Measurements from ENCODE around the gene MGAT5. TPM values are rescaled to one million over a fixed set of nuclear protein-coding genes. Genes with fewer than 3 reads are reported as not detected.

The MGAT5 gene, protein sequence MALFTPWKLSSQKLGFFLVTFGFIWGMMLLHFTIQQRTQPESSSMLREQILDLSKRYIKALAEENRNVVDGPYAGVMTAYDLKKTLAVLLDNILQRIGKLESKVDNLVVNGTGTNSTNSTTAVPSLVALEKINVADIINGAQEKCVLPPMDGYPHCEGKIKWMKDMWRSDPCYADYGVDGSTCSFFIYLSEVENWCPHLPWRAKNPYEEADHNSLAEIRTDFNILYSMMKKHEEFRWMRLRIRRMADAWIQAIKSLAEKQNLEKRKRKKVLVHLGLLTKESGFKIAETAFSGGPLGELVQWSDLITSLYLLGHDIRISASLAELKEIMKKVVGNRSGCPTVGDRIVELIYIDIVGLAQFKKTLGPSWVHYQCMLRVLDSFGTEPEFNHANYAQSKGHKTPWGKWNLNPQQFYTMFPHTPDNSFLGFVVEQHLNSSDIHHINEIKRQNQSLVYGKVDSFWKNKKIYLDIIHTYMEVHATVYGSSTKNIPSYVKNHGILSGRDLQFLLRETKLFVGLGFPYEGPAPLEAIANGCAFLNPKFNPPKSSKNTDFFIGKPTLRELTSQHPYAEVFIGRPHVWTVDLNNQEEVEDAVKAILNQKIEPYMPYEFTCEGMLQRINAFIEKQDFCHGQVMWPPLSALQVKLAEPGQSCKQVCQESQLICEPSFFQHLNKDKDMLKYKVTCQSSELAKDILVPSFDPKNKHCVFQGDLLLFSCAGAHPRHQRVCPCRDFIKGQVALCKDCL
- total RNA-seq: 27.6 to 30.0 TPM (median 29.8 TPM) in 3 replicates
- long read RNA-seq, partial matches to known transcripts: 1 of 5 reads
- long read RNA-seq, other reads (novel, unspliced or antisense): 4 of 5 reads

DNA sequence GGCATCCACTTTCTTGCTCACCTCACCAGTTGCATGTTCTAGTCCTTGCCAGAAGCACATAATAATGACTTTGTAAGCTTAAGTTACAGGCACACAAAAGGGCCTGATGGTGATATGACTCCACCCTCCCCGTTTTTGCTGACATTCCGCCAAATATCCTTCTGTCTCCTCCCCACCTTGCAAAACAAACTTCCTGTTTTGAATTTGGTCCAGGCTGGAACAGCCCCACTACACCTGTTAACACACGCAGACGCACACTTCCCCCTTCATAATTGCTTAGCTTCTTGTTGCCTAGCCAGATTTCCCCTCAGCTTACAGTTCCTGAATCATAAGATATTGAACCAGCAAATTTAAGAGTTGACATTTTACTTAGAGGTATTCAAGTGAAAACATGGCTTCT lies at the start of gene MGAT5:
TSS of gene MGAT5 (plus strand) at position 269 of the 400 bp plus-strand sequence. CDS start 332 bp downstream, outside the sequence.
- Mint-ChIP-seq H3K9me3 (ENCODE audit: low read depth) (no peaks in the 10 kb centered on the region), H3K4me1 (ENCODE audit: low read depth) (no peaks in the 10 kb centered on the region), H3K4me3 (ENCODE audit: unreplicated experiment) (no peak within 1 kb of the TSS), H3K27ac (ENCODE audit: unreplicated experiment) (no peak within 1 kb of the TSS), H3K36me3 (ENCODE audit: low read depth) (no peaks in the 10 kb centered on the region), H3K27me3 (ENCODE audit: low read depth) (no peaks in the 10 kb centered on the region)
- no peak for DNase-seq (ENCODE audit: low spot score)
- TF ChIP-seq, protein P1, sequence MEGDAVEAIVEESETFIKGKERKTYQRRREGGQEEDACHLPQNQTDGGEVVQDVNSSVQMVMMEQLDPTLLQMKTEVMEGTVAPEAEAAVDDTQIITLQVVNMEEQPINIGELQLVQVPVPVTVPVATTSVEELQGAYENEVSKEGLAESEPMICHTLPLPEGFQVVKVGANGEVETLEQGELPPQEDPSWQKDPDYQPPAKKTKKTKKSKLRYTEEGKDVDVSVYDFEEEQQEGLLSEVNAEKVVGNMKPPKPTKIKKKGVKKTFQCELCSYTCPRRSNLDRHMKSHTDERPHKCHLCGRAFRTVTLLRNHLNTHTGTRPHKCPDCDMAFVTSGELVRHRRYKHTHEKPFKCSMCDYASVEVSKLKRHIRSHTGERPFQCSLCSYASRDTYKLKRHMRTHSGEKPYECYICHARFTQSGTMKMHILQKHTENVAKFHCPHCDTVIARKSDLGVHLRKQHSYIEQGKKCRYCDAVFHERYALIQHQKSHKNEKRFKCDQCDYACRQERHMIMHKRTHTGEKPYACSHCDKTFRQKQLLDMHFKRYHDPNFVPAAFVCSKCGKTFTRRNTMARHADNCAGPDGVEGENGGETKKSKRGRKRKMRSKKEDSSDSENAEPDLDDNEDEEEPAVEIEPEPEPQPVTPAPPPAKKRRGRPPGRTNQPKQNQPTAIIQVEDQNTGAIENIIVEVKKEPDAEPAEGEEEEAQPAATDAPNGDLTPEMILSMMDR (IDR thresholded peaks at IDR 0.05): no peak

DNA sequence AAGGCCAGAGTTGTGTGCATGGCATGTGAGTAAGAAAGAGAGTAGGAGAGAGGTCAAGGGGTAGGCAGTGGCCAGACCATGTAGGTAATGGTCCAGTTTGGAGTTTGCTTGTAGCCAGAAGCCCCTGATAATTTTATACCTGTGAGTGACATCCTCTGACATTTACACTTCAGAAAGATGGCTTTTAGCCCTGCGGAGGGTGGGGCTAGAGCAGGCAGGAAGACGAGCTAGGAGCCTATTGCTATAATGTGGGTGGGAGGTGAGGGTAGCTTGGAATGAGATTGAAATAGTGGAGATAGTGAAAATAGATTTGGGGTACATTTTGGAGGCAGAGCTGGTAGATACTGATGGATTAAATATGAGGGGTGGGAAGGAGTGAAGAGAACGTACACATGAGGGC lies 48.8 kb upstream of the MGAT5 start:
- no peak overlapping the region for H3K27ac Mint-ChIP-seq (ENCODE audit: unreplicated experiment)

DNA sequence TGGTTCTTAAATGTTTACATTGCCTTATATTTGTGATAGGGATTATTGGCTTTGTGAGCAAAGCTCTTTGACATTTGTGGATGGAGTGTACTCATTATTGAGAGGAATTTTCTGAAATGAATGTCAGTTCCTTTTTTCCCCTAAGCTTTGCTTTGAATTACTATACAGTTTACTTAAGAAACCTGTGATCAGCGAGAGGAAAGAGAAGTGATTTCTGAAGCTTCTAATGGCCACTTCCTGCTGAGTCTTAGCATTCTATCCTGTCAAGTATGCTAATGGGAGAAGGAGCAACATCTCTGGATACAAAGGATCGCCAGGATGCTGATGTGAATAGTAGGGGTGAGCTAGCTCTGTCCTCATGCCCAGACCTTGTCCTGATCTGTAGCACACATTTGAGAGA lies 47.8 kb upstream of the MGAT5 start:
- Mint-ChIP-seq H3K27me3 (ENCODE audit: low read depth) (no peaks in the 10 kb centered on the region), H3K36me3 (ENCODE audit: low read depth) (no peaks in the 10 kb centered on the region), H3K9me3 (ENCODE audit: low read depth) (no peaks in the 10 kb centered on the region), H3K4me3 (ENCODE audit: unreplicated experiment) (no peak overlapping the region), H3K4me1 (ENCODE audit: low read depth) (peaks cover 17% of the 10 kb centered on the region), H3K27ac (ENCODE audit: unreplicated experiment) (peak overlapping the region; percentile 27)
- TF ChIP-seq, protein P1 (IDR thresholded peaks at IDR 0.05): no peak
- DNase-seq (ENCODE audit: low spot score): no peak

More for the DNA sequence above, 48.8 kb upstream of the MGAT5 start:
- Mint-ChIP-seq H3K4me1 (ENCODE audit: low read depth) (peaks cover 17% of the 10 kb centered on the region), H3K9me3 (ENCODE audit: low read depth) (no peaks in the 10 kb centered on the region), H3K4me3 (ENCODE audit: unreplicated experiment) (no peak overlapping the region), H3K27me3 (ENCODE audit: low read depth) (no peaks in the 10 kb centered on the region), H3K36me3 (ENCODE audit: low read depth) (no peaks in the 10 kb centered on the region)
- DNase-seq (ENCODE audit: low spot score): no peak
- TF ChIP-seq, protein P1 (IDR thresholded peaks at IDR 0.05): no peak

DNA sequence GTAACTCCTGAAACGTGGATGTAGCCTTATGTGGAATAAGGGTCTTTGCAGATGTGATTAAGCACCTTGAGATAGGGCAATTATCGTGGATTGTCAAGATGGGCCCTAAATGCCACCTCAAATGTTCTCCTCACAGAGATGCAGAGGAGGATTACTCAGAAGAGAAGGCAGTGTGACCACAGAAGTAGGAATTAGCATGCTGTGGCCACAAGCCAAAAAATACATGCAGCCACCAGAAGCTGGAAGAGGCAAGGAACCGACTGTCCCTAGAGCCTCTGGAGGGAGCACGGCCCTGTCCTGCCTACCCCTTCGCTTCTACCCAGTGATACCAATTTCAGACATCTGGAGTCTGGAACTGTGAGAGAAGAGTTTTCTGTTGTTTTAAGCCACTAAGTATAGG lies 47.3 kb upstream of the MGAT5 start:
- H3K27ac Mint-ChIP-seq (ENCODE audit: unreplicated experiment): peak overlapping the region; percentile 34
- no peak for DNase-seq (ENCODE audit: low spot score)
- no peaks in the 10 kb centered on the region for H3K9me3 Mint-ChIP-seq (ENCODE audit: low read depth)
- peaks cover 17% of the 10 kb centered on the region for H3K4me1 Mint-ChIP-seq (ENCODE audit: low read depth)
- H3K36me3 Mint-ChIP-seq (ENCODE audit: low read depth): no peaks in the 10 kb centered on the region
- no peak overlapping the region for H3K4me3 Mint-ChIP-seq (ENCODE audit: unreplicated experiment)
- TF ChIP-seq, protein P1 (IDR thresholded peaks at IDR 0.05): no peak
- H3K27me3 Mint-ChIP-seq (ENCODE audit: low read depth): no peaks in the 10 kb centered on the region

DNA sequence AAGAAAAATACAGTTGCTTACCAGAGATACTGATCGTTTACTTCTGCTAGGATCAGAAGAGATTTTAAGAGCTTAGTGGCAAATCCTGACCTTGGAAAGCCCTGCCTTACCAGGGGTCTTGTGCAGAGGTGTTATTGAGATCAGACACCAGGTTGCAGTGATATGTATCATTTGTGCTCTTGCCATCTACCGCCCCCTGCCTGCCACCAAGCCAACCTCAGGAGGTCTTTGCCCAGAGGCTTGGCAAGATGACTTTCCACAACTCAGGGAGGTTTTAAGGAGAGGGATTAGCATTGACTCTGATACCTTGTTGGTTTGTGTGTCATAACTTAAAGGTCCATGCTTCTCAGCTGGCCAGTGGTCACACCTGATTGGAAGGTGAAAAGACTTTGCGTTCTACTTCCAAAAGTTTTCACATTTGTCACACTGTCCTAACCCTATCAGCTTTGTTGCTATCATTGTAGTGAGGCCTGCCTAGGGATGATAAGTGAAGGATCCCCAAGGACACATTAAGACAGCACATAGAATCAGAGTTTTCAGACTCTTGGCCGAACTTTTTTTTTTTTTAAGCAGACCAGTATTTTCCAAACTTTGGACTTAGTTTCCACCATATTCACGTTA lies 46.2 kb upstream of the MGAT5 start:
- H3K27ac Mint-ChIP-seq (ENCODE audit: unreplicated experiment): no peak overlapping the region
- DNase-seq (ENCODE audit: low spot score): no peak

More for the DNA sequence above, 46.2 kb upstream of the MGAT5 start:
- H3K27me3 Mint-ChIP-seq (ENCODE audit: low read depth): no peaks in the 10 kb centered on the region
- TF ChIP-seq, protein P1 (IDR thresholded peaks at IDR 0.05): peak; percentile 74
- no peaks in the 10 kb centered on the region for H3K36me3 Mint-ChIP-seq (ENCODE audit: low read depth)
- peaks cover 9% of the 10 kb centered on the region for H3K4me1 Mint-ChIP-seq (ENCODE audit: low read depth)
- no peak overlapping the region for H3K4me3 Mint-ChIP-seq (ENCODE audit: unreplicated experiment)
- no peaks in the 10 kb centered on the region for H3K9me3 Mint-ChIP-seq (ENCODE audit: low read depth)

Measured in chondrocyte (in vitro differentiated cells).